OCI-LY3 (cell line): ENCODE data around the gene ZNF689.
"Not testable (repeated sequence)": the region's sequence is repeated elsewhere in the genome, so short reads cannot be mapped to it uniquely, and the experiment has no call there.

ENCODE experiments used
- H2AFZ ChIP-seq: fragments of 200-600, 300-600 bp; shearing (Covaris generic); 2 replicates; pipeline ENCODE4 v1.6.0; 2014; ENCODE audit warnings: antibody characterized with exemption, low read depth, low read length
- H3K27ac ChIP-seq: fragments of 200-600, 300-600 bp; sonication (generic); 2 replicates; pipeline ENCODE4 v1.5.1; 2014; ENCODE audit warnings: mild to moderate bottlenecking, low read length, moderate library complexity, mixed read lengths
- H3K27me3 ChIP-seq: fragments of 200-600, 300-600 bp; sonication (generic); 2 replicates; pipeline ENCODE4 v1.6.1; 2014; ENCODE audit warnings: low read depth, low read length, mixed read lengths
- H3K36me3 ChIP-seq: fragments of 200-600, 300-600 bp; sonication (generic); replicated peaks from 2 replicates; pipeline ENCODE3; 2014; ENCODE audit warnings: low read depth, low read length, mixed read lengths
- H3K4me1 ChIP-seq: fragments of 300-600, 200-600 bp; sonication (generic); 2 replicates; pipeline ENCODE4 v1.6.1; 2014; ENCODE audit warnings: low read length, mixed read lengths
- H3K4me2 ChIP-seq: fragments of 200-600, 300-600 bp; sonication (generic); 2 replicates; pipeline ENCODE4 v1.6.1; 2014; ENCODE audit warnings: low read length, mixed read lengths
- H3K4me3 ChIP-seq: fragments of 300-600, 200-600 bp; sonication (generic); 2 replicates; pipeline ENCODE4 v1.5.1; 2014; ENCODE audit warnings: antibody characterized with exemption, mild to moderate bottlenecking, low read length, moderate library complexity
- H3K79me2 ChIP-seq: fragments of 300-600, 200-600 bp; shearing (Covaris generic); 2 replicates; pipeline ENCODE4 v1.6.1; 2014; ENCODE audit warnings: mild to moderate bottlenecking, low read length, mixed read lengths
- H3K9ac ChIP-seq: fragments of 300-600, 200-600 bp; shearing (Covaris generic); 2 replicates; pipeline ENCODE4 v1.6.0; 2014; ENCODE audit warnings: mild to moderate bottlenecking, low read length, moderate library complexity
- H3K9me3 ChIP-seq: fragments of 200-600, 300-600 bp; shearing (Covaris generic); 2 replicates; pipeline ENCODE4 v1.6.1; 2014; ENCODE audit warnings: low read length, mixed read lengths; ENCODE audit not compliant: insufficient read depth
- H4K20me1 ChIP-seq: fragments of 200-600, 300-600 bp; sonication (generic); 2 replicates; pipeline ENCODE4 v1.6.1; 2016; ENCODE audit warnings: low read length, mixed read lengths; ENCODE audit not compliant: insufficient read depth
- CTCF ChIP-seq: fragments of 200-600, 300-600 bp; sonication (generic); IDR thresholded peaks from 2 replicates; pipeline ENCODE4 v1.5.1; 2014; ENCODE audit warnings: antibody characterized with exemption, low read length, low read depth
- EZH2phosphoT487 ChIP-seq: fragments of 200-600 bp; shearing (Covaris generic); IDR thresholded peaks from 2 replicates; pipeline ENCODE4 v1.6.1; 2018; ENCODE audit warnings: antibody characterized with exemption, mixed run types, low read depth

Gene ZNF689

GRCh38 chr16:30633526-30633925 is 23.3 kb upstream of the ZNF689 start:
- no peaks in the 10 kb centered on the region for H3K9me3 ChIP-seq
- TF ChIP-seq EZH2phosphoT487 (no peak), CTCF (no peak)
- H3K27ac ChIP-seq: peak overlapping the region; percentile 76
- no peaks in the 10 kb centered on the region for H4K20me1 ChIP-seq
- peak overlapping the region; percentile 95 for H3K4me3 ChIP-seq
- peak overlapping the region; percentile 79 for H3K4me2 ChIP-seq
- H2AFZ ChIP-seq: no peak overlapping the region; the same call in 1 of the 2 replicates
- H3K27me3 ChIP-seq: no peaks in the 10 kb centered on the region
- H3K9ac ChIP-seq: peak overlapping the region; percentile 80
- H3K79me2 ChIP-seq: peaks cover 14% of the 10 kb centered on the region
- no peaks in the 10 kb centered on the region for H3K36me3 ChIP-seq
- H3K4me1 ChIP-seq: peaks cover 18% of the 10 kb centered on the region

GRCh38 chr16:30632454-30632853 is 22.3 kb upstream of the ZNF689 start:
- H2AFZ ChIP-seq, H4K20me1 ChIP-seq, H3K9ac ChIP-seq, H3K27me3 ChIP-seq, H3K4me3 ChIP-seq, H3K36me3 ChIP-seq, H3K4me2 ChIP-seq, H3K9me3 ChIP-seq, H3K27ac ChIP-seq: not testable (repeated sequence)
- Histone ChIP-seq H3K79me2 (peaks cover 14% of the 10 kb centered on the region), H3K4me1 (peaks cover 20% of the 10 kb centered on the region)

GRCh38 chr16:30628628-30629540 is 18.7 kb upstream of the ZNF689 start:
- Histone ChIP-seq H2AFZ (peak overlapping the region; percentile 96), H3K36me3 (no peaks in the 10 kb centered on the region), H3K4me2 (peak overlapping the region; percentile 81), H3K27me3 (no peaks in the 10 kb centered on the region), H3K79me2 (no peaks in the 10 kb centered on the region), H3K4me1 (peaks cover 15% of the 10 kb centered on the region), H3K4me3 (peak overlapping the region; percentile 76), H3K9ac (peak overlapping the region; percentile 54), H3K9me3 (no peaks in the 10 kb centered on the region), H3K27ac (no peak overlapping the region), H4K20me1 (no peaks in the 10 kb centered on the region)
- TF ChIP-seq EZH2phosphoT487: no peak
- TF ChIP-seq CTCF: peak; percentile 91

- H3K27me3 ChIP-seq: peaks cover 10% of the 10 kb centered on the region; the same call in 1 of the 2 replicates
- H3K36me3 ChIP-seq: no peaks in the 10 kb centered on the region
- no peak overlapping the region for H2AFZ ChIP-seq
- no peak overlapping the region for H3K27ac ChIP-seq
- H3K4me1 ChIP-seq: peaks cover 10% of the 10 kb centered on the region
- no peak overlapping the region for H3K4me3 ChIP-seq
- H3K79me2 ChIP-seq: no peaks in the 10 kb centered on the region
- no peak overlapping the region for H3K4me2 ChIP-seq
- no peak overlapping the region for H3K9ac ChIP-seq
- H3K9me3 ChIP-seq: no peaks in the 10 kb centered on the region
- no peaks in the 10 kb centered on the region for H4K20me1 ChIP-seq
- TF ChIP-seq CTCF: no peak
- TF ChIP-seq EZH2phosphoT487: no peak
Measured at GRCh38 chr16:30626236-30626635, 16.0 kb upstream of the ZNF689 start.
